Naive thymus-derived CD4-positive, alpha-beta T cell (primary cell): ENCODE data around the gene CLEC18C. TPM values are rescaled to one million over a fixed set of nuclear protein-coding genes. Genes with fewer than 3 reads are reported as not detected.

ENCODE experiments used
- ATAC-seq: fragments of 150-1000 bp; cut with Tn5 transposase; 2 replicates; pipeline ENCODE4 v1.10.0; 2021; ENCODE audit warnings: mild to moderate bottlenecking, moderate library complexity
- CTCF ChIA-PET: fragments of 350-600 bp; sonication (Branson Sonifier 250); formaldehyde crosslinking; loops from one replicate; lab custom pipeline; 2021; ENCODE audit warnings: antibody characterized with exemption; lab: Charles Lee
- POLR2A ChIA-PET: fragments of 350-600 bp; sonication (Branson Sonifier 250); formaldehyde crosslinking; loops from one replicate; lab custom pipeline; 2021; ENCODE audit warnings: antibody characterized with exemption, inconsistent platforms; lab: Charles Lee
- DNase-seq, 9 donors: peaks; one replicate each; pipeline versions ENCODE4 v3.0.0 to v3.0.0-alpha.2; 2020 to 2022; ENCODE audit warnings: mixed read lengths in 1 of 9
- H3K27ac ChIP-seq: one replicate; pipeline ENCODE4 v1.7.0; 2013; ENCODE audit warnings: mild to moderate bottlenecking, low read depth, low read length, moderate library complexity
- H3K27me3 ChIP-seq, 2 donors: one replicate each; pipeline ENCODE4 v1.7.0; 2013; ENCODE audit warnings: low read length in 2 of 2, mild to moderate bottlenecking in 2 of 2, moderate library complexity in 2 of 2; ENCODE audit not compliant: control insufficient read depth in 2 of 2, insufficient read depth in 2 of 2
- H3K36me3 ChIP-seq, 3 experiments: 1 replicate in 2 of 3; 2 replicates in 1 of 3; pipeline ENCODE4 v1.7.0; 2013; ENCODE audit warnings: low read length in 3 of 3, mild to moderate bottlenecking in 3 of 3, moderate library complexity in 1 of 3; ENCODE audit not compliant: insufficient read depth in 3 of 3, control insufficient read depth in 2 of 3
- H3K4me1 ChIP-seq, 2 donors: one replicate each; pipeline ENCODE4 v1.7.0; 2013; ENCODE audit warnings: low read length in 2 of 2, mild to moderate bottlenecking in 2 of 2, moderate library complexity in 1 of 2; ENCODE audit not compliant: control insufficient read depth in 2 of 2, insufficient read depth in 2 of 2
- H3K4me3 ChIP-seq: 2 replicates; pipeline ENCODE4 v1.7.0; 2013; ENCODE audit warnings: mild to moderate bottlenecking, low read length
- H3K9me3 ChIP-seq, 3 experiments: 1 replicate in 2 of 3; 2 replicates in 1 of 3; pipeline ENCODE4 v1.7.0; 2013; ENCODE audit warnings: low read length in 3 of 3; ENCODE audit not compliant: control insufficient read depth in 2 of 3
- H3K27ac Mint-ChIP-seq, 9 donors: one replicate each; pipeline ENCODE4 v1.8.0; 2020 to 2022; ENCODE audit warnings: mixed read lengths in 9 of 9, mild to moderate bottlenecking in 8 of 9, moderate library complexity in 5 of 9, inconsistent platforms in 2 of 9
- H3K27me3 Mint-ChIP-seq, 5 donors: one replicate each; pipeline ENCODE4 v1.8.0; 2021 to 2022; ENCODE audit warnings: mixed read lengths in 5 of 5, mild to moderate bottlenecking in 1 of 5
- H3K36me3 Mint-ChIP-seq, 5 donors: one replicate each; pipeline ENCODE4 v1.8.0; 2020 to 2022; ENCODE audit warnings: mixed read lengths in 5 of 5, mild to moderate bottlenecking in 3 of 5, inconsistent platforms in 1 of 5
- H3K4me1 Mint-ChIP-seq, 7 donors: one replicate each; pipeline ENCODE4 v1.8.0; 2020 to 2022; ENCODE audit warnings: mixed read lengths in 7 of 7, mild to moderate bottlenecking in 3 of 7, inconsistent platforms in 1 of 7
- H3K4me3 Mint-ChIP-seq, 10 donors: one replicate each; pipeline ENCODE4 v1.8.0; 2020 to 2022; ENCODE audit warnings: mild to moderate bottlenecking in 10 of 10, mixed read lengths in 10 of 10, moderate library complexity in 6 of 10, inconsistent platforms in 2 of 10
- H3K9me3 Mint-ChIP-seq, 11 donors: one replicate each; pipeline ENCODE4 v1.8.0; 2020 to 2022; ENCODE audit warnings: mixed read lengths in 11 of 11, mild to moderate bottlenecking in 4 of 11, inconsistent platforms in 1 of 11, moderate library complexity in 1 of 11
- intact Hi-C, 2 donors: fragments of 100-400 bp; cut with micrococcal nuclease; formaldehyde crosslinking; loops; one replicate each; pipeline ENCODE4 v1.15.1; 2023
- polyA plus RNA-seq, 2 donors: library from polyadenylated mRNA; unstranded; fragments of 300-500 nt; fragmentation: Illumina TruSeq; gene quantifications; one replicate each; pipeline ENCODE4 v1.2.3, GENCODE V29; 2021
- total RNA-seq, 6 experiments: library from RNA in 5 of 6; stranded (reverse) in 5 of 6; gene quantifications; 1 replicate in 5 of 6; 2 replicates in 1 of 6; pipeline ENCODE4 v1.2.3 and lab custom pipeline; 2021 to 2026

The CLEC18C gene
- total and polyA plus RNA-seq, 7 experiments from 2014 or later, result 0.89 to 2.0 (median 1.2) TPM; not detected in 3

GRCh38 chr16:70158261-70158939, 15.2 kb upstream of the CLEC18C start:
- Histone ChIP-seq H3K27ac (no peak overlapping the region), H3K9me3 (no peaks in the 10 kb centered on the region), H3K27me3 (no peaks in the 10 kb centered on the region), H3K4me1 (no peaks in the 10 kb centered on the region), H3K36me3 (peaks cover 12 to 93% (median 29%) of the 10 kb centered on the region in 3 experiments), H3K4me3 (no peak overlapping the region)
- intact Hi-C loops, result no loop called here
- no peaks in the 10 kb centered on the region for H3K9me3 Mint-ChIP-seq
- no peak overlapping the region for H3K27ac Mint-ChIP-seq
- ChIA-PET CTCF (no interaction called here), POLR2A (no interaction called here)
- peaks cover 10 to 24% (median 15%) of the 10 kb centered on the region in 5 donors for H3K36me3 Mint-ChIP-seq
- DNase-seq, result no peak
- no peaks in the 10 kb centered on the region for H3K27me3 Mint-ChIP-seq
- no peak for ATAC-seq
- peaks cover 0 to 7% (median 0%) of the 10 kb centered on the region in 7 donors for H3K4me1 Mint-ChIP-seq
- H3K4me3 Mint-ChIP-seq, result no peak overlapping the region

- no peak overlapping the region for H3K27ac Mint-ChIP-seq
- Histone ChIP-seq H3K9me3 (no peaks in the 10 kb centered on the region), H3K4me1 (no peaks in the 10 kb centered on the region), H3K4me3 (no peak overlapping the region), H3K27ac (no peak overlapping the region), H3K27me3 (no peaks in the 10 kb centered on the region), H3K36me3 (peaks cover 12 to 82% (median 28%) of the 10 kb centered on the region in 3 experiments)
- H3K36me3 Mint-ChIP-seq, result peaks cover 9 to 23% (median 13%) of the 10 kb centered on the region in 5 donors
- ATAC-seq, result no peak
- CTCF ChIA-PET, result no interaction called here
- peaks cover 0 to 7% (median 0%) of the 10 kb centered on the region in 7 donors for H3K4me1 Mint-ChIP-seq
- no peak overlapping the region for H3K4me3 Mint-ChIP-seq
- no peaks in the 10 kb centered on the region for H3K27me3 Mint-ChIP-seq
- H3K9me3 Mint-ChIP-seq, result no peaks in the 10 kb centered on the region
- intact Hi-C loops, result no loop called here
- DNase-seq, result no peak
- POLR2A ChIA-PET, result no interaction called here
Observed at GRCh38 chr16:70159355-70160348, 13.9 kb upstream of the CLEC18C start.

- peaks cover 4 to 8% (median 5%) of the 10 kb centered on the region in 7 donors for H3K4me1 Mint-ChIP-seq
- no peaks in the 10 kb centered on the region for H3K4me1 ChIP-seq
- no peak overlapping the region for H3K27ac ChIP-seq
- H3K27me3 ChIP-seq, result no peaks in the 10 kb centered on the region
- ChIA-PET CTCF (no interaction called here), POLR2A (no interaction called here)
- no peak for DNase-seq
- H3K4me3 ChIP-seq, result no peak overlapping the region
- H3K27me3 Mint-ChIP-seq, result no peaks in the 10 kb centered on the region
- intact Hi-C loops, result no loop called here
- peaks cover 12 to 74% (median 28%) of the 10 kb centered on the region in 3 experiments for H3K36me3 ChIP-seq
- H3K4me3 Mint-ChIP-seq, result no peak overlapping the region
- H3K9me3 ChIP-seq, result no peaks in the 10 kb centered on the region
- H3K27ac Mint-ChIP-seq, result no peak overlapping the region
- no peak for ATAC-seq
- H3K36me3 Mint-ChIP-seq, result peaks cover 9 to 23% (median 13%) of the 10 kb centered on the region in 5 donors
- no peaks in the 10 kb centered on the region for H3K9me3 Mint-ChIP-seq
Observed at GRCh38 chr16:70160388-70160787, 13.2 kb upstream of the CLEC18C start.

GRCh38 chr16:70160821-70161220, 12.8 kb upstream of the CLEC18C start:
- no peaks in the 10 kb centered on the region for H3K27me3 ChIP-seq
- H3K27ac Mint-ChIP-seq, result peak overlapping the region in 1 of 9 donors; percentile 31
- POLR2A ChIA-PET, result no interaction called here
- DNase-seq (no peak), ATAC-seq (no peak)
- peaks cover 12 to 70% (median 28%) of the 10 kb centered on the region in 3 experiments for H3K36me3 ChIP-seq
- H3K4me3 Mint-ChIP-seq, result no peak overlapping the region
- H3K36me3 Mint-ChIP-seq, result peaks cover 9 to 23% (median 12%) of the 10 kb centered on the region in 5 donors
- CTCF ChIA-PET, result no interaction called here
- H3K4me1 ChIP-seq, result no peaks in the 10 kb centered on the region
- no peaks in the 10 kb centered on the region for H3K9me3 ChIP-seq
- no peaks in the 10 kb centered on the region for H3K27me3 Mint-ChIP-seq
- H3K9me3 Mint-ChIP-seq, result no peaks in the 10 kb centered on the region
- no peak overlapping the region for H3K27ac ChIP-seq
- no peak overlapping the region for H3K4me3 ChIP-seq
- peaks cover 4 to 8% (median 5%) of the 10 kb centered on the region in 7 donors for H3K4me1 Mint-ChIP-seq
- intact Hi-C loops, result no loop called here

- no peak overlapping the region for H3K4me3 Mint-ChIP-seq
- H3K4me1 Mint-ChIP-seq, result peaks cover 4 to 8% (median 5%) of the 10 kb centered on the region in 7 donors
- no peak for ATAC-seq
- intact Hi-C loops, result no loop called here
- Histone ChIP-seq H3K36me3 (peaks cover 9 to 65% (median 24%) of the 10 kb centered on the region in 3 experiments), H3K27ac (peak overlapping the region; percentile 32), H3K4me1 (no peaks in the 10 kb centered on the region), H3K27me3 (no peaks in the 10 kb centered on the region), H3K4me3 (no peak overlapping the region), H3K9me3 (no peaks in the 10 kb centered on the region)
- CTCF ChIA-PET, result no interaction called here
- peaks cover 9 to 18% (median 10%) of the 10 kb centered on the region in 5 donors for H3K36me3 Mint-ChIP-seq
- no peak for DNase-seq
- POLR2A ChIA-PET, result no interaction called here
- H3K9me3 Mint-ChIP-seq, result no peaks in the 10 kb centered on the region
- H3K27ac Mint-ChIP-seq, result peak overlapping the region in 4 of 9 donors; percentile 9 to 63 (median 32)
- no peaks in the 10 kb centered on the region for H3K27me3 Mint-ChIP-seq
Observed at GRCh38 chr16:70161350-70161749, 12.2 kb upstream of the CLEC18C start.

GRCh38 chr16:70162041-70162451, 11.5 kb upstream of the CLEC18C start:
- Histone ChIP-seq H3K4me3 (no peak overlapping the region), H3K36me3 (peaks cover 5 to 58% (median 18%) of the 10 kb centered on the region in 3 experiments), H3K27ac (peak overlapping the region; percentile 32), H3K27me3 (no peaks in the 10 kb centered on the region), H3K4me1 (no peaks in the 10 kb centered on the region), H3K9me3 (no peaks in the 10 kb centered on the region)
- DNase-seq, result no peak
- CTCF ChIA-PET, result interaction anchor here (0.6 to 0.7 kb wide), 2 partner anchors 126 to 167 kb away, joined by 7 read pairs; no protein-coding TSS in a partner anchor
- Mint-ChIP-seq H3K27me3 (no peaks in the 10 kb centered on the region), H3K4me1 (peaks cover 4 to 6% (median 5%) of the 10 kb centered on the region in 7 donors), H3K27ac (peak overlapping the region in 5 of 9 donors; percentile 9 to 41 (median 22)), H3K9me3 (no peaks in the 10 kb centered on the region), H3K36me3 (peaks cover 5 to 12% (median 7%) of the 10 kb centered on the region in 5 donors), H3K4me3 (no peak overlapping the region)
- ATAC-seq, result no peak
- POLR2A ChIA-PET, result no interaction called here
- intact Hi-C loops, result no loop called here
